Stimulated activated CD4-positive, alpha-beta T cell treated with anti-CD3 and anti-CD28 coated beads, TNF-alpha, amount 100 ng/mL, for 1 hour (primary cell): Measurements from ENCODE around the gene REN.

Source experiments
- DNase-seq, 3 donors: peaks; one replicate each; pipeline ENCODE4 v3.0.0-alpha.2; 2020; ENCODE audit warnings: low read depth in 3 of 3, low spot score in 1 of 3

Gene REN

GRCh38 chr1:204110894-204111633 is 55.1 kb downstream of the REN start:
- DNase-seq: no peak

DNA sequence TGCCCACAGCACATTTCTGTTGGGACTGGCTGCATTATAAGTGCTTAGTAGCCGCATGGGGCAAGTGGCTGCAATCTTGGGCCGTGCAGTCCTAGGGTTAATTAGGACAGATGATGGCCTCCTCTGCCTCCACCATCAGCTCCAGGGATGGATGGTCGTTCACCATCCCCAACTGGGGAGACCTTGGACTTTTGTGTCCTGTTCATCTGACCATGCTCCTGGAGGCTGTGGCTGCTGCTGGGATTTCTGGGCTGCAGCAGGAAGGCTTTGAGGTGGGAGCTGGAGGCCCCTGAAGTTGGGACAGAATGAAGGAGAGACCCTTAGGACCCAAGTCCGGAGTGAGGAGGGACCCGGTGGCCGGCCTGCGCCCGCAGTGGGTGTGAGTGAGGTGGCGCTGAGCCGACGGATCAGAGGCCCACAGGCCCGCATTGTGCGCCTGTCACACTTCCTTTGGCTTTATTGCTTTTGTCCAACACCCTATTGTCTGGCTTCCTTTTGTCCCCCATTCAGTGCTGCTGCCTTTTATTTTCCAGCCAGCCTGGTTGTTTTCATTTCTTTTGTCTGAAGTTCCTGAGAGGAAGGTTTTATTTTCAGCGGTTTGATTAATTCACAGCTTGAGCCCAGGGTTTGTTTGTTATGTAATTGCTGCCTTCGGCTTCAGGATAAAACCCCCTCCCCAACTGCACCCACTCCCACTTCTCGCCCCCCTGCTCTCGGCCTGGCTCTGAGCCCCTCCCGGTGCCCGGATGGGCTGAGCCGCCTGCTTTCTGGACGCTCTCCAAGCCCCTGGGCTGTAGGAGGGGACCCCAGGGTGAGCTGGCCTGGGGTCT is 57.6 kb downstream of the REN start:
- no peak for DNase-seq

- DNase-seq: no peak
Measured at GRCh38 chr1:204107892-204108291, 58.2 kb downstream of the REN start.

- no peak for DNase-seq
Measured at GRCh38 chr1:204106825-204107224, 59.3 kb downstream of the REN start.

DNA sequence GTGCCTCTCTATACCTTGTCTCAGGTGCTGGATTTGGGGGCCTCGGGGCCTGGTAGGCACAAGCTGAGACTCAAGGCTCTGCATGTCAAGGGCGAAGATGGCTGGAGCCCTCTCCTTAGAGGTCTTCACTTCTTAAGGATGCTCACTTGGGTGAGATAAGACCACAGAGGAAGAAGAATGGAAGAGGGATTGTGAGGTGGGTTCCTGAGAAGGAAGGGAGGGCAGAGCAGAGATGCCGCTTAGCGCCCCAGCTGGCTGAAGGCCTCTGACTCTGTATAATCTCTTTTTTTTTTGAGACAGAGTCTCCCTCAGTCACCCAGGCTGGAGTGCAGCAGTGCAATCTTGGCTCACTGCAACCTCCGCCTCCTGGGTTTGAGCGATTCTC is 61.0 kb downstream of the REN start:
- DNase-seq: no peak
